ENCODE data around the gene GRN.
"Not testable (repeated sequence)": the region's sequence is repeated elsewhere in the genome, so short reads cannot be mapped to it uniquely, and the experiment has no call there.

GRN gene

DNA sequence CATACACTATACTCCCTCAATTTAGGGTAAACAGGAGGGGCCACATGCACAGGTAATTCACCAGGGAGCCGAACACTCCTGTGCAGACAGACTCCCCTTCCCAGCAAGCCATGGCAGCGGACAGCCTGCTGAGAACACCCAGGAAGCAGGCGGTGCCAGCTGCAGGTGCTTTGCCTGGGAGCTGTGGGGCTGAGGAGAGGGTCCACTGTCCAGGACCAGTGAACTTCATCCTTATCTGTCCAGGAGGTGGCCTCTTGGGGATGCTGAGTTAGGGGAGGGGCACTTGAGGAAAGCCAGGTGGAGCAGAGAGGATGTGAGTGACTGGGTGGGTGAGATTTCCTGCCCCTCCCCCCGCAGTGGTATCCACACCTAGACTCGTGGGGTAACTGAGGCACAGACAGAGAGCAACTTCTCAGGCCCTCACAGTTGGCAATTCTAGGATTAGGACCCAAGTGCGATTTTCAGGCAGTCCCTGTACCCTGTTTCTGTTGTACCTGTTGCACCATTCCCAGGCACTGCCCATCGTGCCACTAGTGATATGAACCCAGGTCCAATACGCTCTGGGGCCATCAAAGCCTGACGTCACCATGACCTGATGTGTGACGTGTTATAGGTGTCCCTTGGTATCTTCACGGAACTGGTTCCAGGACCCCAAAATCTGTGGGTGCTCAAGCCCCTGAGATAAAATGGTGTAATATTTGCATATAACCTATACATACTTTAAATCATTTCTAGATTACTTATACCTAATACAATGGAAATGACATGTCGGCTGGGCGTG lies 1.2 kb downstream of the GRN start:
- peak overlapping the region; percentile 86 to 95 for H3K27ac ChIP-seq (ENCODE audit: low read depth in 2 of 2, low read length in 2 of 2)
- peak overlapping the region; percentile 85 to 97 for H3K9ac ChIP-seq (ENCODE audit: low read depth in 1 of 2, low read length in 2 of 2)
- H3K4me1 ChIP-seq (ENCODE audit: control insufficient read depth in 2 of 2, insufficient read depth in 2 of 2, low read length in 2 of 2), result peaks cover 11% of the 10 kb centered on the region in 2 donors
- H3K4me3 ChIP-seq (ENCODE audit: low read length in 2 of 2), result peak overlapping the region; percentile 90 to 98
- H3K27me3 ChIP-seq (ENCODE audit: control insufficient read depth in 2 of 2, insufficient read depth in 2 of 2, low read length in 2 of 2), result no peaks in the 10 kb centered on the region
- no peaks in the 10 kb centered on the region for H3K9me3 ChIP-seq (ENCODE audit: control insufficient read depth in 2 of 2, low read length in 2 of 2)
- H3K36me3 ChIP-seq (ENCODE audit: control insufficient read depth in 2 of 2, insufficient read depth in 2 of 2, low read length in 2 of 2), result peaks cover 18 to 22% of the 10 kb centered on the region in 2 donors

DNA sequence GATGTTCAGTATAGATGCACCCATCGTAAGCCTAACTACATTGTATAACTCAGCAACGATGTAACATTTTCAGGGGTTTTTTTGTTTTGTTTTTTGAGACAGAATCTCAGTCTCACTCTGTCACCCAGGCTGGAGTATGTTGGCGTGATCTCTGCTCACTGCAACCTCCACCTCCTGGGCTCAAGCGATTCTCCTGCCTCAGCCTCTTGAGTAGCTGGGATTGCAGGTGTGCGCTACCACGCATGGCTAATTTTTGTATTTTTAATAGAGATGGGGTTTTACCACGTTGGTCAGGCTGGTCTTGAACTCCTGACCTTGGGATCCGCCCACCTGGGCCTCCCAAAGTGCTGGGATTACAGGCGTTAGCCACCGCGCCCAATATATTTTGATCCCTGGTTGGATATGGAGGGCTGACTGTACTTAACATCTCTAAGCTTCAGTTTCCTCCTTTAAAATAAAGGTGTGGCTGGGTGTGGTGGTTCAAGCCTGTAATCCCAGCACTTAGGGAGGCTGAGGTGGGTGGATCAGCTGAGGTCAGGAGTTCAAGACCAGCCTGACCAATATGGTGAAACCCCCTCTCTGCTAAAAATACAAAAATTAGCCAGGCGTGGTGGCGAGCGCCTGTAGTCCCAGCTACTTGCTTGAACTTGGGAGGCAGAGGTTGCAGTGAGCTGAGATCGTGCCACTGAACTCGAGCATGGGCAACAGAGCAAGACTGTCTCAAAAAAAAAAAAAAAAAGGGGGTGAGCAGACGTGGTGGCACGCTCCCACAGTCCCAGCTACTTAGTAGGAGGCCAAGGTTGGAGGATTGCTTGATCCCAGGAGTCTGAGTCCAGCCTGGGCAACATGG lies 2.3 kb downstream of the GRN start:
- H3K36me3 ChIP-seq (ENCODE audit: control insufficient read depth in 2 of 2, insufficient read depth in 2 of 2, low read length in 2 of 2), result peaks cover 30 to 34% of the 10 kb centered on the region in 2 donors
- not testable (repeated sequence) for H3K9me3 ChIP-seq (ENCODE audit: control insufficient read depth in 2 of 2, low read length in 2 of 2); H3K9ac ChIP-seq (ENCODE audit: low read depth in 1 of 2, low read length in 2 of 2); H3K27ac ChIP-seq (ENCODE audit: low read depth in 2 of 2, low read length in 2 of 2); H3K27me3 ChIP-seq (ENCODE audit: control insufficient read depth in 2 of 2, insufficient read depth in 2 of 2, low read length in 2 of 2)
- H3K4me1 ChIP-seq (ENCODE audit: control insufficient read depth in 2 of 2, insufficient read depth in 2 of 2, low read length in 2 of 2), result peaks cover 11% of the 10 kb centered on the region in 2 donors
- H3K4me3 ChIP-seq (ENCODE audit: low read length in 2 of 2), result peak overlapping the region in 1 of 2 donors; percentile 20

DNA sequence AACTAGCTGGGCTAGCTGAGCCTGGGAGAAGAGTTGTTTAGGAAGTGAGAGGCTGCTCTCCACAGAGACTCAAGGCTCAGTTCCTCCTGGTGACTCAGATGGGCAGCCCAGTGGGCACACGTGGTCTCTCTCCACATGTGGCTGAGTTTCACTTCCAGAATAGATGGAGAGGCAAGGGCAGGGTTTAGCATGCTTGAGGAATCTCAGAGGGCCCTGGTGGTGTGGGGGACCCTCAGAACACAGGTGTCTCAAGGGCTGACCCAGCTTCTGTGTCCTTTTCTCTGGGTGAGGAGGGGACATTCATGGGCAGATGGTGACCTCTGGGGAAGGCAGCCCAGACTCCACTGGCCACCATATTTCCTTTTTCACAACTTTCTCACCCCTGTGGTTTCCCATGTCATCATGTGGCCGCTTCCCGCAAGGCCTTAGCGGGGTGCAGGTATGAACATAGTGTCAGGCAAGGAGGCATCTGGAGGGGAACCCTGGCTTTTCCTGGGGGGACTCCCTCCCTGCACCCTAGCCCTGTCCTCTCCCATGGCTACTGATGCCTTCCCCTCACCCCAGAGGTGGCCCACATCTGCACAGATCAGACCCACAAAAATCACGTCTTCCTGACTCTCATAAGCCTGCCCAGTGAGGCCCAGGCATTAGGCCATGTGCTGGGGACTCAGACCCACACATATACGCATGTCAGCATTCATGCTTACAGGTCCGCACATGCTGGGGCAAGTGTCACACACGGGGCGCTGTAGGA lies 3.3 kb downstream of the GRN start:
- Histone ChIP-seq H3K9me3 (ENCODE audit: control insufficient read depth in 2 of 2, low read length in 2 of 2) (no peaks in the 10 kb centered on the region), H3K4me1 (ENCODE audit: control insufficient read depth in 2 of 2, insufficient read depth in 2 of 2, low read length in 2 of 2) (peaks cover 11% of the 10 kb centered on the region in 2 donors), H3K27me3 (ENCODE audit: control insufficient read depth in 2 of 2, insufficient read depth in 2 of 2, low read length in 2 of 2) (no peaks in the 10 kb centered on the region), H3K9ac (ENCODE audit: low read depth in 1 of 2, low read length in 2 of 2) (no peak overlapping the region), H3K27ac (ENCODE audit: low read depth in 2 of 2, low read length in 2 of 2) (no peak overlapping the region), H3K4me3 (ENCODE audit: low read length in 2 of 2) (no peak overlapping the region), H3K36me3 (ENCODE audit: control insufficient read depth in 2 of 2, insufficient read depth in 2 of 2, low read length in 2 of 2) (peaks cover 33 to 39% of the 10 kb centered on the region in 2 donors)

DNA sequence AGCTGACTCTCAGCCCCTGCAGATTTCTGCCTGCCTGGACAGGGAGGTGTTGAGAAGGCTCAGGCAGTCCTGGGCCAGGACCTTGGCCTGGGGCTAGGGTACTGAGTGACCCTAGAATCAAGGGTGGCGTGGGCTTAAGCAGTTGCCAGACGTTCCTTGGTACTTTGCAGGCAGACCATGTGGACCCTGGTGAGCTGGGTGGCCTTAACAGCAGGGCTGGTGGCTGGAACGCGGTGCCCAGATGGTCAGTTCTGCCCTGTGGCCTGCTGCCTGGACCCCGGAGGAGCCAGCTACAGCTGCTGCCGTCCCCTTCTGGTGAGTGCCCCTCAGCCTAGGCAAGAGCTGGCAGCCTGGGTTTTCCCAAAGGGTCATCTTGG lies 3.9 kb downstream of the GRN start:
- Histone ChIP-seq H3K9me3 (ENCODE audit: control insufficient read depth in 2 of 2, low read length in 2 of 2) (no peaks in the 10 kb centered on the region), H3K27me3 (ENCODE audit: control insufficient read depth in 2 of 2, insufficient read depth in 2 of 2, low read length in 2 of 2) (no peaks in the 10 kb centered on the region), H3K4me1 (ENCODE audit: control insufficient read depth in 2 of 2, insufficient read depth in 2 of 2, low read length in 2 of 2) (peaks cover 11% of the 10 kb centered on the region in 2 donors), H3K4me3 (ENCODE audit: low read length in 2 of 2) (no peak overlapping the region), H3K36me3 (ENCODE audit: control insufficient read depth in 2 of 2, insufficient read depth in 2 of 2, low read length in 2 of 2) (peaks cover 33 to 39% of the 10 kb centered on the region in 2 donors), H3K27ac (ENCODE audit: low read depth in 2 of 2, low read length in 2 of 2) (no peak overlapping the region), H3K9ac (ENCODE audit: low read depth in 1 of 2, low read length in 2 of 2) (no peak overlapping the region)

DNA sequence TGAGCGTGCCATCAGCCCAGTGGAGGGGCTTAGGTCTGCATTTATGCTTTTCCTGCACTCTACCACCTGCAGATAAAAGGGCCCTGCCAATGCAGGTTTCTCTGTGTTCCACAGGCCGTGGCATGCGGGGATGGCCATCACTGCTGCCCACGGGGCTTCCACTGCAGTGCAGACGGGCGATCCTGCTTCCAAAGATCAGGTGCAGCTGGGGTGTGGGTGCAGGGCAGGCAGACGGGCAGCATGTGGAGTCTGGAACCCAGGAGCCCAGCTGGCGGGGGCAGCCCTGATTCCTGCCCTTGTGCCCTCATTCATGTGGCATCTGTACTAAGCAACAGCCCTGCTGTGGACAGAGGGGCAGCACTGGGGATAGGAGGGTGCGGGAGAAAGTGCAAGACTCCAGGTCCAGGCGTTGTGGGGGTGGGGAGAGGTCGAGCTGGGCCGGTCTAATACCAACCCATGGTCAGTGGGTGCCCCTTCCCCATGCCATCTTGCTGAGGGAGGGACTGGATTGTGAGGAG lies 4.5 kb downstream of the GRN start:
- H3K36me3 ChIP-seq (ENCODE audit: control insufficient read depth in 2 of 2, insufficient read depth in 2 of 2, low read length in 2 of 2), result peaks cover 33 to 39% of the 10 kb centered on the region in 2 donors
- no peak overlapping the region for H3K4me3 ChIP-seq (ENCODE audit: low read length in 2 of 2)
- H3K9me3 ChIP-seq (ENCODE audit: control insufficient read depth in 2 of 2, low read length in 2 of 2), result no peaks in the 10 kb centered on the region
- no peaks in the 10 kb centered on the region for H3K27me3 ChIP-seq (ENCODE audit: control insufficient read depth in 2 of 2, insufficient read depth in 2 of 2, low read length in 2 of 2)
- no peak overlapping the region for H3K27ac ChIP-seq (ENCODE audit: low read depth in 2 of 2, low read length in 2 of 2)
- H3K4me1 ChIP-seq (ENCODE audit: control insufficient read depth in 2 of 2, insufficient read depth in 2 of 2, low read length in 2 of 2), result peaks cover 11% of the 10 kb centered on the region in 2 donors
- no peak overlapping the region for H3K9ac ChIP-seq (ENCODE audit: low read depth in 1 of 2, low read length in 2 of 2)

DNA sequence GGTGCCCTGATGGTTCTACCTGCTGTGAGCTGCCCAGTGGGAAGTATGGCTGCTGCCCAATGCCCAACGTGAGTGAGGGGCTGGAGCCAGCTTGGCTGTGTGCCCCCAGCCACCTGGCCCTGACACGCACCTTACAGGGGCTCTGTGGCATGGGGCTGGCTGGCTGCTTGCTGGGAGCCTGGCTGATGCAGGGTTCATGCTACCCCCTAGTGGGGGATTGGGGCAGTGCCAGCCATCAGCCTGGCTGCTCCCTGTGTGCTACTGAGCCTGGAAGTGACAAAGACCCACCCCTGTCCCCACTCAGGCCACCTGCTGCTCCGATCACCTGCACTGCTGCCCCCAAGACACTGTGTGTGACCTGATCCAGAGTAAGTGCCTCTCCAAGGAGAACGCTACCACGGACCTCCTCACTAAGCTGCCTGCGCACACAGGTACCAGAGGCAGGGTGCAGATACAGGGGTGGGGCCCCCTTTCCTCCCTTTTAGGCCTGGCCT lies 5.7 kb downstream of the GRN start:
- no peaks in the 10 kb centered on the region for H3K9me3 ChIP-seq (ENCODE audit: control insufficient read depth in 2 of 2, low read length in 2 of 2)
- no peaks in the 10 kb centered on the region for H3K27me3 ChIP-seq (ENCODE audit: control insufficient read depth in 2 of 2, insufficient read depth in 2 of 2, low read length in 2 of 2)
- no peak overlapping the region for H3K27ac ChIP-seq (ENCODE audit: low read depth in 2 of 2, low read length in 2 of 2)
- H3K9ac ChIP-seq (ENCODE audit: low read depth in 1 of 2, low read length in 2 of 2), result no peak overlapping the region
- H3K36me3 ChIP-seq (ENCODE audit: control insufficient read depth in 2 of 2, insufficient read depth in 2 of 2, low read length in 2 of 2), result peaks cover 33 to 39% of the 10 kb centered on the region in 2 donors
- peaks cover 7 to 9% of the 10 kb centered on the region in 2 donors for H3K4me1 ChIP-seq (ENCODE audit: control insufficient read depth in 2 of 2, insufficient read depth in 2 of 2, low read length in 2 of 2)
- no peak overlapping the region for H3K4me3 ChIP-seq (ENCODE audit: low read length in 2 of 2)

DNA sequence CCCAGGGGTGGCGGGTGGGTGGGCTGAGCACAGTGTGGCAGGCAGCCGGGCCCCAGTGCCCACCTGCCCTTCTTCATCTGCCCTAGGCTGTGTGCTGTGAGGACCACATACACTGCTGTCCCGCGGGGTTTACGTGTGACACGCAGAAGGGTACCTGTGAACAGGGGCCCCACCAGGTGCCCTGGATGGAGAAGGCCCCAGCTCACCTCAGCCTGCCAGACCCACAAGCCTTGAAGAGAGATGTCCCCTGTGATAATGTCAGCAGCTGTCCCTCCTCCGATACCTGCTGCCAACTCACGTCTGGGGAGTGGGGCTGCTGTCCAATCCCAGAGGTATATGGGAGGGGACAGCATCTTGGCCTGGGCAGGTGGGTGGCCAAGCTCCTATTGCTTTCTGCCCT lies 6.4 kb downstream of the GRN start:
- H3K27me3 ChIP-seq (ENCODE audit: control insufficient read depth in 2 of 2, insufficient read depth in 2 of 2, low read length in 2 of 2), result no peaks in the 10 kb centered on the region
- H3K9me3 ChIP-seq (ENCODE audit: control insufficient read depth in 2 of 2, low read length in 2 of 2), result no peaks in the 10 kb centered on the region
- no peak overlapping the region for H3K27ac ChIP-seq (ENCODE audit: low read depth in 2 of 2, low read length in 2 of 2)
- H3K9ac ChIP-seq (ENCODE audit: low read depth in 1 of 2, low read length in 2 of 2), result no peak overlapping the region
- peaks cover 33 to 39% of the 10 kb centered on the region in 2 donors for H3K36me3 ChIP-seq (ENCODE audit: control insufficient read depth in 2 of 2, insufficient read depth in 2 of 2, low read length in 2 of 2)
- peaks cover under 1 to 3% of the 10 kb centered on the region in 2 donors for H3K4me1 ChIP-seq (ENCODE audit: control insufficient read depth in 2 of 2, insufficient read depth in 2 of 2, low read length in 2 of 2)
- H3K4me3 ChIP-seq (ENCODE audit: low read length in 2 of 2), result no peak overlapping the region

DNA sequence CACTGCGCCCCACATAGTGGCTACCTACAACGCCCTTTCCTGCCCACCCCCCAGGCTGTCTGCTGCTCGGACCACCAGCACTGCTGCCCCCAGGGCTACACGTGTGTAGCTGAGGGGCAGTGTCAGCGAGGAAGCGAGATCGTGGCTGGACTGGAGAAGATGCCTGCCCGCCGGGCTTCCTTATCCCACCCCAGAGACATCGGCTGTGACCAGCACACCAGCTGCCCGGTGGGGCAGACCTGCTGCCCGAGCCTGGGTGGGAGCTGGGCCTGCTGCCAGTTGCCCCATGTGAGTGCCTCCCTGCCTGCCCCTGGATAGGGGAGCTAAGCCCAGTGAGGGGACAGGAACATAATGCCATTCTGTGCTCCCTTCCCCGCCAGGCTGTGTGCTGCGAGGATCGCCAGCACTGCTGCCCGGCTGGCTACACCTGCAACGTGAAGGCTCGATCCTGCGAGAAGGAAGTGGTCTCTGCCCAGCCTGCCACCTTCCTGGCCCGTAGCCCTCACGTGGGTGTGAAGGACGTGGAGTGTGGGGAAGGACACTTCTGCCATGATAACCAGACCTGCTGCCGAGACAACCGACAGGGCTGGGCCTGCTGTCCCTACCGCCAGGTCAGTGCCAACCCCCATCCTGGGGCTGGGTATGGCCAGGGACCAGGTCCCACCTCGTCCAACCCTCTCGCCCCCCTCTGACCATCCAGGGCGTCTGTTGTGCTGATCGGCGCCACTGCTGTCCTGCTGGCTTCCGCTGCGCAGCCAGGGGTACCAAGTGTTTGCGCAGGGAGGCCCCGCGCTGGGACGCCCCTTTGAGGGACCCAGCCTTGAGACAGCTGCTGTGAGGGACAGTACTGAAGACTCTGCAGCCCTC lies 7.1 kb downstream of the GRN start:
- Histone ChIP-seq H3K27ac (ENCODE audit: low read depth in 2 of 2, low read length in 2 of 2) (no peak overlapping the region), H3K9me3 (ENCODE audit: control insufficient read depth in 2 of 2, low read length in 2 of 2) (no peaks in the 10 kb centered on the region), H3K4me1 (ENCODE audit: control insufficient read depth in 2 of 2, insufficient read depth in 2 of 2, low read length in 2 of 2) (no peaks in the 10 kb centered on the region), H3K27me3 (ENCODE audit: control insufficient read depth in 2 of 2, insufficient read depth in 2 of 2, low read length in 2 of 2) (no peaks in the 10 kb centered on the region), H3K36me3 (ENCODE audit: control insufficient read depth in 2 of 2, insufficient read depth in 2 of 2, low read length in 2 of 2) (peaks cover 33 to 39% of the 10 kb centered on the region in 2 donors), H3K4me3 (ENCODE audit: low read length in 2 of 2) (no peak overlapping the region), H3K9ac (ENCODE audit: low read depth in 1 of 2, low read length in 2 of 2) (no peak overlapping the region)
